Breast epithelium (tissue), 4 donors: ENCODE measurements around the gene SLC6A3. TPM values are rescaled to one million over a fixed set of nuclear protein-coding genes. Genes with fewer than 3 reads are reported as not detected.

Experiments
- DNase-seq, 2 donors: peaks; one replicate each; pipeline ENCODE4 v3.0.0-alpha.2; 2019; ENCODE audit warnings: low spot score in 2 of 2
- H3K27ac ChIP-seq, 2 donors: fragments of 200-600 bp; sonication (generic) in 1 of 2; one replicate each; pipeline ENCODE4 v1.5.1; 2016 to 2019; ENCODE audit warnings: mild to moderate bottlenecking in 1 of 2
- H3K27me3 ChIP-seq, 2 donors: fragments of 200-600 bp; sonication (generic) in 1 of 2; one replicate each; pipeline versions ENCODE4 v1.5.1 to v1.6.0; 2017 to 2019; ENCODE audit warnings: control low read depth in 1 of 2, mild to moderate bottlenecking in 1 of 2
- H3K36me3 ChIP-seq: fragments of 200-600 bp; one replicate; pipeline ENCODE4 v1.5.1; 2019
- H3K4me1 ChIP-seq, 2 donors: fragments of 200-600 bp; sonication (generic); one replicate each; pipeline ENCODE4 v1.5.1; 2016 to 2019; ENCODE audit warnings: control low read depth in 1 of 2
- H3K4me3 ChIP-seq, 3 donors: fragments of 200-600 bp; sonication (generic); 1 replicate in 2 of 3; 2 replicates in 1 of 3; pipeline ENCODE4 v1.5.1; 2016 to 2019; ENCODE audit warnings: mild to moderate bottlenecking in 3 of 3, moderate library complexity in 2 of 3
- H3K9me3 ChIP-seq, 2 donors: fragments of 200-600 bp; sonication (generic) in 1 of 2; one replicate each; pipeline ENCODE4 v1.5.1; 2016 to 2019; ENCODE audit warnings: control low read depth in 1 of 2
- CTCF ChIP-seq, 3 donors: fragments of 450-650 bp; IDR thresholded peaks; one replicate each; pipeline ENCODE4 v1.5.1; 2016 to 2017; ENCODE audit warnings: antibody characterized with exemption in 3 of 3, mild to moderate bottlenecking in 3 of 3, moderate library complexity in 3 of 3
- POLR2A ChIP-seq: fragments of 450-650 bp; IDR thresholded peaks from one replicate; pipeline ENCODE4 v1.6.1; 2016; ENCODE audit warnings: antibody characterized with exemption, mild to moderate bottlenecking, moderate library complexity
- POLR2AphosphoS5 ChIP-seq, 3 donors: sonication (generic); formaldehyde crosslinking; IDR thresholded peaks; one replicate each; pipeline ENCODE4 v1.6.1; 2017; ENCODE audit warnings: antibody characterized with exemption in 3 of 3
- intact Hi-C: fragments of 100-400 bp; cut with DNase I; formaldehyde crosslinking; loops from one replicate; pipeline ENCODE4 v1.15.1; 2023; ENCODE audit warnings: low total_unique reads
- total RNA-seq, 3 donors: library from RNA; depleted of rRNA; stranded (reverse); fragments of >200 nt; gene quantifications; one replicate each; pipeline ENCODE4 v1.1.0, GENCODE V29; 2016

The SLC6A3 gene
- total RNA-seq, 3 donors from 2014 or later: under 0.01 to 0.32 (median 0.15) TPM

DNA sequence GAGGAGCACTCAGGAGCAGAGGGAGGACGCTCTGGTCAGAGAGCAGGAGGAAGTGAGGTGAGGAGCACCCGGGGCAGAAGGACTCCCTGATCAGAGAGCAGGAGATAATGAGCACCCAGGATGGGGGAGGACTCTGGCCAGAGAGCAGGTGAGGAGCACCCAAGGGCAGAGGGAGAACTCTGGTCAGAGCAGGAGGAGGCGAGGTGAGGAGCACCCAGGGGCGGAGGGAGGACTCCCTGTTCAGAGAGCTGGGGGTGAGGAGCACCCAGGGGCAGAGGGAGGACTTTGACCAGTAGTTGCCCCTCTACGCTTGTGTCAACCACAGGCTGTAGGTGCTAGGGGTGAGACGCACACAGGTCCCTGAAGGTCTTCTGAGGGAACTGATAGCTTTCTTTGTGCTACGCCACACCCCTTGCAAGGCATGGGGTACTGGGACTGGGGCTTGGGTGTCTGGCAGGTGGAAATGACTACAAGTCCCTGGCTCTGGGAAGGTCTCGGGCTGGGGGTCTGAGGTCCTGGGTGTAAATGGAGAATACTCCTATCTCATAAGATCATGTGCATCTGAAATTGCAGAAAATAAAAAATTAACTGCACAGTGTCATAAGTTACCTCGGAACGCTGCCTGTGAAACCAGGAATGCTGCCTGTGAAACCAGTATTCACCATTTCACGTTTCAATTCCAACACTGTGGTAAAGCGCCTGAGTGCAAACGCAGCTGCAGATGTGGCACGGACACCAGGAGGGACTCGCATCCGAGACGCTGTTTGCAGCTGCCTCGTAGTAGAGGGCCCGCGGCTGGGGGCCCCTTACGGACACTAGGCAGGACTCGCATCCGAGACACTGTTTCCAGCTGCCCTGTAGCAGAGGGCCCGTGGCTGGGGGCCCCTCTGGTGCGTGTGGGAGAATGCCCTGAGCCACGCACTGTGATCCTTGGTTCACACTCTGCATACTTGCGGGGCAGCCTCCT is 27.0 kb upstream of the SLC6A3 start:
- Histone ChIP-seq H3K36me3 (no peaks in the 10 kb centered on the region), H3K27ac (no peak overlapping the region), H3K4me1 (no peaks in the 10 kb centered on the region), H3K4me3 (no peak overlapping the region), H3K9me3 (no peaks in the 10 kb centered on the region), H3K27me3 (no peaks in the 10 kb centered on the region)
- TF ChIP-seq POLR2A: no peak
- no peak for TF ChIP-seq CTCF (IDR thresholded peaks at IDR 0.05)
- no peak for TF ChIP-seq POLR2AphosphoS5 (IDR thresholded peaks at IDR 0.05)
- DNase-seq: peak in 1 of 2 donors; percentile 40
- intact Hi-C loops: no loop called here

DNA sequence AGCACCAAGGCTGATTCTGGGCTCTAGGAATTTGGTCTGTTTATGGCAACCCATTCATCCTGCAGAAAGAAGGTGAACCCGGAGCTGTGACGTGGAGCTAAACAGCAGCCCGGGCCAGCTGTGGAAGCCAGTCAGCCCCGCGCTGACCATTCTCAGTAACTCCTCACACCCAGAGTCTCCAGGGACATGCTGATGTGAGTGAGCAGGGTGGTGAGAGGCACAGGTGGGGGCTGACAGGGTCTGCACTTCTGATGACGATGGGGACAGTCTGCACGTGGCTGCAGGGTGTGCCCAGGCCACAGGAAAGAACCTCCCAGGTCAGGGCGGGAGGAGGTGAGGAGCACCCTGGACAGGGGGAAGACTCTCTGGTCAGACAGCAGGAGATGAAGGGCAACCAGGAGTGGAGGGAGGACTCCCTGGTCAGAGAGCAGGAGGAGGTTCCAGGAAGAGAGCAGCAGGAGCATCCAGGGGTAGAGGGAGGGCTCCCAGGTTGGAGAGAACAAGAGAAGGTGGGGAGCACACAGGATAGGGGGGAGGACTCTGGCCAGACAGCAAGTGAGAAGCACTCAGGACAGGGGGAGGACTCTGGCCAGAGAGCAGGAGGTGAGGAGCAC is 26.1 kb upstream of the SLC6A3 start:
- TF ChIP-seq POLR2A (no peak), POLR2AphosphoS5 (IDR thresholded peaks at IDR 0.05) (no peak), CTCF (IDR thresholded peaks at IDR 0.05) (no peak)
- intact Hi-C loops: no loop called here
- no peaks in the 10 kb centered on the region for H3K4me1 ChIP-seq

DNA sequence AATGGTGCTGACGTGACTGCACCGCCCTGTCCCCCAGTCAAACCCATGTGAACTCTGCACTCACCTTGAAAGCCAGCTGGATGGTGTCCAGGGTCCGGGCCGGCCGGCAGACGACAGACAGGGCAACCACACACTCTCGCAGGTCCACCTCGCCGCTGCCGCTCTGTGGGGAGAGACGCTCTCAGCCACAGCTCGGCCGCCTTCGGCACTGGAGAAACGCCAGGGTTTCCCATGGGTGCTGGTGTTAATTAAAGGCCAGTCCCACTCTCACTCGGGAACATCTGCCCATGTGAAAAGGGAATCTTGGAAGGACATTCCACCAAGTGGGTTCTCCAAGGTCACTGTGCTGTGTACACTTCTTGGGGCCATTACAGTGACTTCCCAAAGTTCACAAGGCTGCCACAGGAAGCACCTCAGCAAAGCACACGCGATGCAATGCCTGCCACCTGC is 25.5 kb upstream of the SLC6A3 start:
- Histone ChIP-seq H3K4me1 (no peaks in the 10 kb centered on the region), H3K4me3 (no peak overlapping the region), H3K27me3 (no peaks in the 10 kb centered on the region), H3K9me3 (no peaks in the 10 kb centered on the region), H3K36me3 (no peaks in the 10 kb centered on the region), H3K27ac (no peak overlapping the region)
- peak in 1 of 2 donors; percentile 51 for DNase-seq
- no peak for TF ChIP-seq CTCF (IDR thresholded peaks at IDR 0.05)
- intact Hi-C loops: no loop called here

More for the DNA sequence above, 26.1 kb upstream of the SLC6A3 start:
- H3K36me3 ChIP-seq: no peaks in the 10 kb centered on the region
- no peak overlapping the region for H3K4me3 ChIP-seq
- H3K27me3 ChIP-seq: no peaks in the 10 kb centered on the region
- peak in 1 of 2 donors; percentile 33 for DNase-seq
- no peak overlapping the region for H3K27ac ChIP-seq
- H3K9me3 ChIP-seq: no peaks in the 10 kb centered on the region

DNA sequence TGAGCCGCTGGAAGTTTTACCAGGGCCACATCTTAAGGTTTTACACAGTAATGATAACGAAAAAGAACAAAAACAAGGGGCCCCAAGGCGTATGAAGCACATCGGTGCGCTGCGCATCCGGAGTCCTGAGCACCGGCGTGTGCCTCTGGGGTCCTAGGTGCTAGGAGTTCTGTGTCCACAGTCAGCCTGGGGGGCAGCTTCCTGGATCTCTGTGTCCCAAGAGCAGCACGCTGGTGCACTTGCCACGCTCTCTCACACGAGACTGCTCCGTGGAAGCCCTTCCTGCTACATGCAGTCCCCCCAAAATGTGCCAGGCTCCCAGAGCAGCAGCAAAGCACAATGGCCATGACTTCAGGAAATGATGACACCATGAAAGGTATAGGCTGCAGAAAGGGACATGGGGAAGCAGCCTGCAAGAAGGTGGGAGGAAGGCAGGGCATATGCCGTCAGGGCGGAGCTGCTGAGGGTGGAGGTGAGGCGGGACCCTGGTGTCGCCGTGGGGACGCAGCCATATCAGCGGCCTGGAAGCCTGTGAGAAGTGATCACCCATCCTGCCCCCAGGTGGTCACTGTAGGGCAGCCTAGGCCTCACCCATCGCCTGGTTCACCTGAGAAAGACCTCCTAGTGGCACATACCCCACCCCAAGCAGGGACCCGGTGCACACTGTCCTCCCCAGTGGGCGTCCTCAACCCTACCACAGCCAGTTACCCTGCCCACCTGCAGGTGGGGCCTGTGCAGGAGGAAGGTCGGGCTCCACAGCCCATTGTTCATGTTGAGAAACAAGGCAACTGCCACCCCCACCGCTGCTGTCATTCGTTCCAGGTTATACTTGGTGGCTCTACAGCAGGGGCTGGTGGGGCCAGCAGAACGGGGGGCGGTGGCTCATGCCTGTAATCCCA is 23.6 kb upstream of the SLC6A3 start:
- no peaks in the 10 kb centered on the region for H3K9me3 ChIP-seq
- no peaks in the 10 kb centered on the region for H3K27me3 ChIP-seq
- intact Hi-C loops: no loop called here
- no peak overlapping the region for H3K27ac ChIP-seq
- H3K4me3 ChIP-seq: no peak overlapping the region
- H3K4me1 ChIP-seq: no peaks in the 10 kb centered on the region
- H3K36me3 ChIP-seq: no peaks in the 10 kb centered on the region
- DNase-seq: peak in 1 of 2 donors; percentile 49
- TF ChIP-seq CTCF (IDR thresholded peaks at IDR 0.05): no peak
